GM21576 (cell line): ENCODE data around the gene C1QTNF8.

ENCODE experiments used
- ATAC-seq: cut with Tn5 transposase; IDR thresholded peaks from one replicate; pipeline ENCODE4 v1.9.1; 2021; ENCODE audit warnings: mild to moderate bottlenecking, moderate library complexity; ENCODE audit not compliant: unreplicated experiment

The C1QTNF8 gene

DNA sequence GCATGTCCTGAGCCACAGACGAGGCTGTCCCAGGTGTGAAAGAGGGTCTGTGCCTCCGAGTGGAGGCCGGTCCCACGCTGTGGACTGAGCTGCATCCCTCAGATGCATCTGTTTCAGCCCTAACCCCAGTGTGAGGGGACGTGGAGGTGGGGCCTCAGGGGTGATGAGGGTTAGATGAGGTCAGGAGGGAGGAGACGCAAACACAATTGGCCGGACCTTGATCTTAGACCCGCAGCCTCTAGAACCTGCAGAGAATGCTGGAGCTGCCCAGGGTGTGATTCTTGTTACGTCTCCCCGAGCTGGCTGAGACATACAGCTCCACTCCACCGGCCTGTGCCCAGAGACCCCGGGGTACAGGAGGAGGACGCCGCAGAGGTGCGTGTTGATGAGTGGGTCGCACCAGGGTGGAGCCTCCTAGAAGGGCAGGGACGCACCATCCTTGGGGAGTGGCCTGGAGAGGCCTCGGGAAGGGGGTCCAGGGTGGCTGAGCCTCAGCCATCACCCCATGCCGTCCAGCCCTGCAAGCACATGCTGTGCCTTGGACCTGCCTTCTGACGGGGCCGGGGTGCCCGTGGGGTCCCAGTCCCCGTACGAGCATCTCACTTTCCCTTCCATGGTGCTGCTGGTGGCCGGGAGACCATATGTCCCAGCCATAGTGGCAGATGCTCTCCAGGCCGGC lies 16.6 kb upstream of the C1QTNF8 start:
- no peak for ATAC-seq

DNA sequence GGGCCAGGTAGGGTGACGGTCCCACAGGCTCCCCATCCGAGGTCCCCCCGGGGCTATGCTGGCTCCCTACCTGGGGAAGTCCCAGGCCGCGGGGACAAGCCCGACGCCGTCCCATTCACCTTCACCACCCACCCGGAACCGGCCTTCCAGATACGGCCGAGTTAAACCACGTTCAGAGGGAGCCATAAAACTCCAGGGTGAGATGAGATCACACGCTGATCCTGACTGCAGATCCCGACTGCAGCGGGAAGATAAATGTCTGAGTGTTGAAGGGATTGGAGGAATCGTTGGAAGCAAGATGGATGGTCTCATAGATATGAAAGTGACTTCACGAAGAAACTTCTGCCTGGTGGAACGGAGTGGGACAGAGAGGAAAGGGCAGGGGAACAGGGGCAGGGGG lies 13.6 kb upstream of the C1QTNF8 start:
- no peak for ATAC-seq

DNA sequence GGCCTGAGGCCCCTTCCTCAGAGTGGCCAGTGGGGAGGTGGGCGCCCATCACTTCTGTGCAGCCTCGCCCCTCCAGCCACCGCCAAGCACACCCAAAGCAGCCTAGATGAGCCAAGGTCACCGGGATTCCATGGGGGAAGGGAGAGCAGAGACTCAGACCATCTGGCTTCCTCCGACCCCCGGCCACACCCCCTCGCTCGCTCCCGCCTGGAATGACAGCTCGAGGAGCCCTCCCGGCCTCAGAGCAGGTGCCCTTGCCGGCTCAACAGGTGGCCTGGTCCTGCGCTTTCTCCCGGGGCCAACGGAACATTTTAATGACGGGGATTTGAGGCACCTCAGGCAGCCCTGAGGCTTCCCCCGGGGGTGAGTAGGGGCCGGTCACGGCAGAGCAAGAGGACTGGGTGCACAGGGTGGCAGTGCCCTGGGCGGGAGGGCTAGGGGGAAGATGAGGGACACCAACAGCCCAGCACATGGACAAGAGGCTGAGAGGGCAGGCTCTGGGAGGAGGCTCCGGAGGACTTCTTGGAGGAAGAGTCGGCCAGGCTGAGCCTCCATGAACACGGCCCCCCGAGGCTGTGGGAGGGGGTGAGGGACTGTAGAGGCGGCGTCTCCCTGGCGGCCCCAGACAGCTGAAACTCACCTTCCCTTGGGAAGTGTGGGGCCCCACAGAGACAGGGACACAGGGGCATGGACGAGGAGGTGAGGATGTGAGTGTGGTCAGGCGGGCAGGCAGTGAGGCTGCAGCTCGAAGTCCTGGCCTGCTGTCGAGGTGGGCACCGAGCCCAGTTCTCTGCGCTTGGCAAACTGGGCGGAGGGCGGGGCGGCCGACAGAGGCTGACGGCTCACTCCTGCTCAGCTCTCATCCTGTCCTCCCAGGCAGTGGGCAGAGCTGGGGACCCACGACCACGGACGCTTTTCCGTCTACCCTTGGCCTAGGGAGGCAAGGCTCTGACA lies 12.5 kb upstream of the C1QTNF8 start:
- no peak for ATAC-seq

- no peak for ATAC-seq
These were observed 11.7 kb upstream of the C1QTNF8 start for GRCh38 chr16:1107731-1108130.

GRCh38 chr16:1107141-1107540 lies 11.1 kb upstream of the C1QTNF8 start:
- ATAC-seq = no peak

GRCh38 chr16:1106659-1107058 lies 10.6 kb upstream of the C1QTNF8 start:
- no peak for ATAC-seq

DNA sequence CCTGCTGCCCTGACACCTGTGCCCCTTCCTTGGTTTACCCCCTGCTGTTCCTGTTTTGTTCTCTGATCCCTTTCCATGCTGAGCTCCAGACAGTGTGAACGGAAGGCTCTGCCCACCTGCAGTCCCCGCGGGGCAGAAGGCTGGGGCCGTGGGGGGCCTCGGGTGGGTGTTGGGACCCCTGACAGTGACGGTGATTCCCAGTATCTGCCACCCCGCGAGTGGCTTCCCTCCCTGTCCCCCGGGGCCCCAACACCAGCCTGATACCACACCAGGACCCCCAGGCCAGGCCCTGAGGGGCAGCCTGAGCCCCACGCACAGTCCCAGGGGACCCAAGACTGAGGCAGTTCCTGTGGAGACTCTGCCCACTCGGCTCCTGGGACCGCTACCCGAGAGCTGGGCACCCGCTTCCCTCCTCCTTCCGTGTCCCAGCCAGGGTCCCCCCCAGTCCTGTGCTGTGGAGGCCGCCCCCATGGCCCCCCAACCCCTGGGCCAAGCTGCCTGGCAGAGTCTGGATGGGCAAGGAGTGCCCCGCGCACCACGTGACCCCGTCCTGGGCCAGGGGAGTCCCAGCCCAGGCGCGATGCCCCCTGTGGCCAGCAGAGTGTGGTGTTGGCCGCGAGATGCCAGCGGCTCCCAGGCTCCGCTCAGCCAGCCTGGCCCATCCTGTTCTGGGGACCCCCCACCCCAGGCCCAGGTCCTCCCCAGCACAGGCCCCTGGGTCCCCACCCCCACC lies 10.0 kb upstream of the C1QTNF8 start:
- ATAC-seq = no peak

- ATAC-seq = no peak
These were observed 7.6 kb upstream of the C1QTNF8 start for GRCh38 chr16:1103636-1103980.

DNA sequence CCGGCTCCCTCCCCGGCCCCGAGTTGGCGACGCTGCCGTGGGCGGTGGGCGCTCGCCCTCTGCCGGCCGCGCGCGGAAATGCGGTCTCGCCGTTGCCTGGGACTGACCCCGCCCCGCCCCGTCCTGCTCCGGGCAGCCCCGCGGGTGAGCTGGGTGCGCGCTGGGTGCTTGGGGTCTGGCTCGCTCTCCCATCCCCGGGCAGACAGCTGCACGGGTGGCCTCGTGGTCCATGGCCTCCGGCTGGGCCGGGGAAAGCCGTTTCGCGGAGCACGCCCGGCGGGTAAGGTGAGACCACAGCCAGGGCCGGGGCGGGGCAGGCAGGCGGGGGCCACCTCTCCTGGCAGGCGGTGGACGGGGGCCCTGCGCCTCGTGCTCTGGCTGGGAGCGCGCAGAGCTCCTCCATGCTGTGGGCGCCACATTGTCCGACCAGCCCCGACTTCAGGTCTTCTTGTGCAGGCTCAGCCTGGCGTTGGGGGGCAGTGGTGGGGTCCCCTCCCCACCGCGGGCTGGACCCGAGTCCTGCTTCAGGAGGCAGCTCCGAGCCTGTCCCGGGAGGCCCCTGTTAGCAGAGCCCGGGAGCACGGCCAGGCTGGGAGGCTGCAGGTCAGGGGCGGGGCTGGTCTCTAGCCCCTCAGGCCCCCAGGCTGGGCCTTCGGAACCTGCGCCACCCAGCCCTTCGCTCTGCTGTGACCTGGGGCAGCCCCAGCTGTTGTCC lies 7.0 kb upstream of the C1QTNF8 start:
- no peak for ATAC-seq

GRCh38 chr16:1102333-1102700 lies 6.3 kb upstream of the C1QTNF8 start:
- no peak for ATAC-seq

GRCh38 chr16:1101573-1102332 lies 5.7 kb upstream of the C1QTNF8 start:
- ATAC-seq = no peak

DNA sequence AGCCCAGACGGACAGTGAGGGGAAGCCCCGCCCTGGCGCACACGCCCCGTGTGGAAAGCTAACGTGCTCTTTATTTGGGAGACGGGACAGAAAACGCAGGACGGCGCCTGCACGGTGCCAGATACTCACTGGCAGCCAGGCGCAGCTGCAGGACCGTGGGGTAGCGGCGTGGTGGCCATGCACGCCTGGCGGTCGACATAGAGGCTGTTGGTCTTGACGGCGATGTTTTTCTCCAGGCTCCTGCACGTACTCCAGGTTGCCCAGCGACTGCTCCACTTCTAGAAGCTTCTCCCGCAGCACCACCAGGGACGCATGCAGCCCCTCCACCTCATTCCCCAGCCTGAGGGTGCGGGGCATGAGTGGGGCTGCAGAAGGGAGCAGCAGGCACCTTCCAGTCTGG lies 5.1 kb upstream of the C1QTNF8 start:
- ATAC-seq = no peak

DNA sequence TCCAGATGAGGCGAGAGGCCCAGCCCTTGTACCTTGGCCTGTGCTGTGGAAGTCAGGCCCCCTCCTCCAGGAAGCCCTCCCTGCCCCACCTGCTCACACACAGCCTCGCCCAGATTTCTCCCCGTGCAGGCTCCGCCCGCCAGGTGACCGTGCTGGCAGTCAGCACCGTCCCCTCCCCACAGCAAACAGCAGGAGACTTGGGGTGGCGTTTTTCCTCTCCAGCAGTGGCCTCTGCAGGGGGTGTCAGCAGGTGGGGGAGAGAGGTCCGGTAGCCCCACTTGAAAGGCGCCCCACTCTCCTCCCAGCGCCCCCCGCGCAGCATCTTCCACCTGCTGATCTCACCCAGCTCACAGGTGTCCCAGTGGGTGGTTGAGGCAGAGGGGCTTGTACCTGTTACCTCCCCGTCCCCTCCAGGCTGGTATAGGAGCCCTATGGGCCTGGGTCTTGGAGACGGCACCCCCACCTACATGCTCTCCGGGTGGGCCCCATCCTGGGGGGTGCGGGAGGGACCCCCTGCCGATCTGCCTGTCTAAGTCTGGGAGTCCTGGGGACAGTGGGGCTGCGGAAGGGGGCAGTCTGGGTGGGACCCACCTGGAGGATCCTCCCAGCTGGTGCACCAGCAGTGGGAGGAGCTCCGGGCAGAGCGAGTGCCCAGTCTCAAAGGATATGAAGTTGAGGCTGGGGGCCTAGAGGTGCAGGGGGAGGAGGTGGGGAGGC lies 4.2 kb upstream of the C1QTNF8 start:
- ATAC-seq = no peak

DNA sequence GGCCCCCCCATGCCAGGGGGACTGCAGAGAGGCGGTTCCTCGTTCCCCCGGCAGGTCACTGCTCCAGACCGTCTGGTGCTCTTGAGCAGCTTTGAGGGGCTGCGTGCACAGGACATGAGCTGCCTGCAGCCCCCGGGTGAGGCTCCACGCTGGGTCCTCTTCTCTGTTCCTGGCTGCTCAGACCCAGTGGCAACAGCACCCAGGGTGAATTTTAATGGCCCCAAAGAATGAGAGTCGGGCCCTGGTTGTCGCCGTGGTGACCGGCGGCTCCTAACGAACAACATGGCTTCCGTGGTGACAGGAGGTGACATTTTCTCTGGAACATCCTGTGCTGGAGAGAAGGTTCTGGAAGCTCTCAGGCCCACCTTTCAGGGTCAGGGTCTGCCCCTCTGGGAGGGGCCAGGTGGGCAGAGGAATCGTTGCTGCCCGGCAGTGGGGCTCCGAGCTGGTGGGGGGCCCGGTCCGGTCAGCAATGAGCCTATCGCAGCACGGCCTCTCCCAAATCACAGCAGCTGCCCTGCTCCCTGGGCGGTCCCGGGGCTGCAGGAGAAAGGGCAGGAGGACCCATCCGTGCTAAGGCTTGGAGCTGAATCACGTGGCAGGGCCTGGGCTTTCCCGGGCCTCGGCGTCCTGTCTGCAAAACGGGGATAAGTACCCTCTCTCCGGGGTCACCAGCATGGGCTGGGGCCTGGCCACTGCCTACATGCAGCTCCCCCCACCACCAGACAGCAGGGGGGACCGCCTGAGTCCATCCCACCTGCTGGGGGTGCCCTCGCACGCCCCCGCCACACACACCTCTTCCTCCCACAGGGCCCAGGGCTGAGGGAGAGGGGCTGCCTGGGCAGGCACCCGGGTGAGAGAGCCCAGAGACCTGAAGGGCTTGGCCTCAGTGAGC lies 3.4 kb upstream of the C1QTNF8 start:
- ATAC-seq = no peak

- no peak for ATAC-seq
These were observed 2.4 kb upstream of the C1QTNF8 start for GRCh38 chr16:1098266-1098991.

- no peak for ATAC-seq
These were observed 1.8 kb upstream of the C1QTNF8 start for GRCh38 chr16:1097800-1098199.

GRCh38 chr16:1097156-1097555 lies 1.1 kb upstream of the C1QTNF8 start:
- no peak for ATAC-seq
